OCI-LY1 (cell line): ENCODE data around the gene AATK.

Experiments used
- EZH2 ChIP-seq: fragments of 200-600 bp; sonication (generic), shearing (Covaris generic); IDR thresholded peaks from 2 replicates; pipeline ENCODE4 v1.8.0; 2017; ENCODE audit warnings: borderline replicate concordance, mixed run types, mild to moderate bottlenecking, antibody characterized with exemption, low read length, moderate library complexity, mixed read lengths
- TF ChIP-seq, protein P1 (sequence below): fragments of 200-600 bp; sonication (generic), shearing (Covaris generic); IDR thresholded peaks from 2 replicates; pipeline ENCODE4 v1.5.1; 2017; ENCODE audit warnings: mild to moderate bottlenecking, antibody characterized with exemption, low read length, moderate library complexity, mixed read lengths

DNA sequence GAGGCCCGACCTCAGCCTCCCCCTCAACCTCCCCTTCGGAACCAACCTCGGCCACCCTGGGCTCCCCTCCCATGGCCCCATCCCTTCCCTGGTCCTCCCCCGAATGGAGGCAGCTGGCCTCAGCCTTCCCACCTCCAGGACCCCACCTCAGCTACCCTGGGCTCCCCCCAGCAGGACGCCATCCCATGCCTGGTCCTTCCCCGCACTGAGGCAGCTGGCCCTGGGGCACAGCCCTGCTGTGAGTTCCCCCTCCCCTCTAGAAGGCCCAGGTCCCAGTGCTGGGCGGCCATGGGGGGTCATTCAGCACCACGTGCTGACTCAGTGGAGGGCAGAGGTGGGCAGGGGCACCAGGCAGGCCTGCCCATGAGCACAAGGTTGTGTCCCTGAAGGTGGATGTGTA is 29.7 kb downstream of the AATK start:
- TF ChIP-seq, protein P1, sequence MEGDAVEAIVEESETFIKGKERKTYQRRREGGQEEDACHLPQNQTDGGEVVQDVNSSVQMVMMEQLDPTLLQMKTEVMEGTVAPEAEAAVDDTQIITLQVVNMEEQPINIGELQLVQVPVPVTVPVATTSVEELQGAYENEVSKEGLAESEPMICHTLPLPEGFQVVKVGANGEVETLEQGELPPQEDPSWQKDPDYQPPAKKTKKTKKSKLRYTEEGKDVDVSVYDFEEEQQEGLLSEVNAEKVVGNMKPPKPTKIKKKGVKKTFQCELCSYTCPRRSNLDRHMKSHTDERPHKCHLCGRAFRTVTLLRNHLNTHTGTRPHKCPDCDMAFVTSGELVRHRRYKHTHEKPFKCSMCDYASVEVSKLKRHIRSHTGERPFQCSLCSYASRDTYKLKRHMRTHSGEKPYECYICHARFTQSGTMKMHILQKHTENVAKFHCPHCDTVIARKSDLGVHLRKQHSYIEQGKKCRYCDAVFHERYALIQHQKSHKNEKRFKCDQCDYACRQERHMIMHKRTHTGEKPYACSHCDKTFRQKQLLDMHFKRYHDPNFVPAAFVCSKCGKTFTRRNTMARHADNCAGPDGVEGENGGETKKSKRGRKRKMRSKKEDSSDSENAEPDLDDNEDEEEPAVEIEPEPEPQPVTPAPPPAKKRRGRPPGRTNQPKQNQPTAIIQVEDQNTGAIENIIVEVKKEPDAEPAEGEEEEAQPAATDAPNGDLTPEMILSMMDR = no peak
- no peak for TF ChIP-seq EZH2
